OCI-LY1 (cell line): ENCODE measurements around the gene DHX8.

ENCODE experiments used
- H2AFZ ChIP-seq: fragments of 200-600 bp; sonication (generic), shearing (Covaris generic); 2 replicates; pipeline ENCODE4 v1.6.0; 2014; ENCODE audit warnings: antibody characterized with exemption, mild to moderate bottlenecking, low read length
- H3F3A ChIP-seq: fragments of 200-600 bp; sonication (generic), shearing (Covaris generic); 2 replicates; pipeline ENCODE4 v1.6.0; 2014; ENCODE audit warnings: mild to moderate bottlenecking, antibody characterized with exemption, low read length, moderate library complexity; ENCODE audit not compliant: insufficient read depth
- H3K27ac ChIP-seq: fragments of 200-600 bp; sonication (generic); 2 replicates; pipeline ENCODE4 v1.5.1; 2014; ENCODE audit warnings: low read length, mixed run types, mild to moderate bottlenecking, low read depth; ENCODE audit not compliant: poor library complexity, severe bottlenecking
- H3K27me3 ChIP-seq: fragments of 200-600 bp; sonication (generic); 2 replicates; pipeline ENCODE4 v1.6.0; 2014; ENCODE audit warnings: antibody characterized with exemption, mild to moderate bottlenecking, low read length, moderate library complexity; ENCODE audit not compliant: insufficient read depth
- H3K36me3 ChIP-seq: fragments of 200-600 bp; sonication (generic); 2 replicates; pipeline ENCODE4 v1.6.1; 2014; ENCODE audit warnings: mild to moderate bottlenecking, antibody characterized with exemption, low read length, moderate library complexity, mixed read lengths; ENCODE audit not compliant: insufficient read depth
- H3K4me1 ChIP-seq: fragments of 200-600 bp; sonication (generic); 2 replicates; pipeline ENCODE4 v1.5.1; 2014; ENCODE audit warnings: mild to moderate bottlenecking, low read length, moderate library complexity; ENCODE audit not compliant: insufficient read depth, severe bottlenecking
- H3K4me2 ChIP-seq: fragments of 200-600 bp; sonication (generic), shearing (Covaris generic); 2 replicates; pipeline ENCODE4 v1.6.1; 2014; ENCODE audit warnings: low read length
- H3K4me3 ChIP-seq: fragments of 200-600 bp; sonication (generic); 2 replicates; pipeline ENCODE4 v1.5.1; 2014; ENCODE audit warnings: low read length, low read depth, mild to moderate bottlenecking, mixed read lengths; ENCODE audit not compliant: poor library complexity, severe bottlenecking
- H3K79me2 ChIP-seq: fragments of 200-600 bp; shearing (Covaris generic); 2 replicates; pipeline ENCODE4 v1.6.1; 2016; ENCODE audit warnings: mixed run types, low read length, mixed read lengths; ENCODE audit not compliant: insufficient read depth
- H3K9ac ChIP-seq: fragments of 200-600 bp; sonication (generic), shearing (Covaris generic); 2 replicates; pipeline ENCODE4 v1.6.1; 2014; ENCODE audit warnings: mild to moderate bottlenecking, low read length, mixed read lengths
- H3K9me2 ChIP-seq: fragments of 200-600 bp; sonication (generic), shearing (Covaris generic); 2 replicates; pipeline ENCODE4 v1.6.1; 2014; ENCODE audit warnings: low read depth, mild to moderate bottlenecking, low read length, mixed read lengths
- H3K9me3 ChIP-seq: fragments of 200-600 bp; shearing (Covaris generic); 2 replicates; pipeline ENCODE4 v1.6.1; 2014; ENCODE audit warnings: low read length, mixed read lengths
- H4K20me1 ChIP-seq: fragments of 200-600 bp; sonication (generic), shearing (Covaris generic); 2 replicates; pipeline ENCODE4 v1.6.0; 2016; ENCODE audit warnings: mild to moderate bottlenecking, low read length; ENCODE audit not compliant: insufficient read depth
- CTCF ChIP-seq: fragments of 200-600 bp; sonication (generic), shearing (Covaris generic); IDR thresholded peaks from 2 replicates; pipeline ENCODE4 v1.5.1; 2017; ENCODE audit warnings: mild to moderate bottlenecking, antibody characterized with exemption, low read length, moderate library complexity, mixed read lengths
- EZH2 ChIP-seq: fragments of 200-600 bp; sonication (generic), shearing (Covaris generic); IDR thresholded peaks from 2 replicates; pipeline ENCODE4 v1.8.0; 2017; ENCODE audit warnings: borderline replicate concordance, mixed run types, mild to moderate bottlenecking, antibody characterized with exemption, low read length, moderate library complexity, mixed read lengths

The DHX8 gene

GRCh38 chr17:43560461-43561427, 77.0 kb downstream of the DHX8 start:
- Histone ChIP-seq H3K9ac (no peak overlapping the region), H4K20me1 (no peaks in the 10 kb centered on the region), H3K27me3 (no peaks in the 10 kb centered on the region; the same call in 1 of the 2 replicates)

GRCh38 chr17:43562679-43563599, 79.2 kb downstream of the DHX8 start:
- Histone ChIP-seq H3F3A (no peaks in the 10 kb centered on the region), H2AFZ (no peak overlapping the region), H3K79me2 (no peaks in the 10 kb centered on the region), H3K4me3 (no peak overlapping the region), H3K27ac (no peak overlapping the region), H3K9ac (no peak overlapping the region), H3K36me3 (no peaks in the 10 kb centered on the region), H3K9me3 (no peaks in the 10 kb centered on the region), H3K9me2 (no peaks in the 10 kb centered on the region), H3K4me2 (no peak overlapping the region), H3K4me1 (no peaks in the 10 kb centered on the region), H3K27me3 (no peaks in the 10 kb centered on the region; the same call in 1 of the 2 replicates), H4K20me1 (no peaks in the 10 kb centered on the region)
- TF ChIP-seq CTCF (no peak), EZH2 (no peak)

More at GRCh38 chr17:43560461-43561427, 77.0 kb downstream of the DHX8 start:
- no peak overlapping the region for H3K4me2 ChIP-seq
- no peaks in the 10 kb centered on the region for H3K36me3 ChIP-seq
- no peak overlapping the region for H2AFZ ChIP-seq
- no peaks in the 10 kb centered on the region for H3F3A ChIP-seq
- TF ChIP-seq EZH2 (no peak), CTCF (no peak)
- no peaks in the 10 kb centered on the region for H3K9me3 ChIP-seq
- no peak overlapping the region for H3K4me3 ChIP-seq
- no peaks in the 10 kb centered on the region for H3K9me2 ChIP-seq
- H3K79me2 ChIP-seq: no peaks in the 10 kb centered on the region
- H3K27ac ChIP-seq: no peak overlapping the region
- no peaks in the 10 kb centered on the region for H3K4me1 ChIP-seq
